MCF 10A (cell line): ENCODE results near the gene TMEM161B. TPM values are rescaled to one million over a fixed set of nuclear protein-coding genes. Genes with fewer than 3 reads are reported as not detected.

Source experiments
- BruUV-seq: library from RNA; stranded (reverse); fragments of 400-500 nt; replicated peaks from 2 replicates; lab custom pipeline; 2021; lab: Mats Ljungman, UMichigan
- CTCF ChIA-PET: fragments of 300-600 bp; sonication (Branson Sonifier 250); formaldehyde crosslinking; extraction: SDS; loops from one replicate; lab custom pipeline; 2021; ENCODE audit warnings: antibody characterized with exemption, inconsistent platforms; lab: Yijun Ruan, JAX
- POLR2A ChIA-PET: fragments of 300-600, 350-650 bp; sonication (Branson Sonifier 250); formaldehyde crosslinking; extraction: SDS; loops from one replicate; lab custom pipeline; 2020; ENCODE audit warnings: antibody characterized with exemption, inconsistent platforms; lab: Yijun Ruan, JAX
- DNase-seq: peaks from one replicate; pipeline ENCODE4 v3.0.0-alpha.2; 2018; ENCODE audit not compliant: unreplicated experiment
- H3K27ac Mint-ChIP-seq: one replicate; pipeline ENCODE4 v1.8.0; 2022; ENCODE audit warnings: mild to moderate bottlenecking, low read depth, mixed read lengths; ENCODE audit not compliant: unreplicated experiment
- H3K27me3 Mint-ChIP-seq: one replicate; pipeline ENCODE4 v1.8.0; 2022; ENCODE audit warnings: mixed read lengths; ENCODE audit not compliant: insufficient read depth, unreplicated experiment
- H3K36me3 Mint-ChIP-seq: one replicate; pipeline ENCODE4 v1.8.0; 2022; ENCODE audit warnings: mild to moderate bottlenecking, moderate library complexity, mixed read lengths; ENCODE audit not compliant: insufficient read depth, unreplicated experiment
- H3K4me1 Mint-ChIP-seq: one replicate; pipeline ENCODE4 v1.8.0; 2022; ENCODE audit warnings: mixed read lengths; ENCODE audit not compliant: insufficient read depth, unreplicated experiment
- H3K4me3 Mint-ChIP-seq: one replicate; pipeline ENCODE4 v1.8.0; 2022; ENCODE audit warnings: mild to moderate bottlenecking, moderate library complexity, mixed read lengths; ENCODE audit not compliant: unreplicated experiment
- H3K9me3 Mint-ChIP-seq: one replicate; pipeline ENCODE4 v1.8.0; 2022; ENCODE audit warnings: mixed read lengths; ENCODE audit not compliant: unreplicated experiment
- CTCF ChIP-seq: fragments of 200-600 bp; IDR thresholded peaks from one replicate; pipeline ENCODE4 v1.8.0; 2022; ENCODE audit warnings: antibody characterized with exemption, mild to moderate bottlenecking; ENCODE audit not compliant: unreplicated experiment
- intact Hi-C: fragments of 100-400 bp; cut with micrococcal nuclease; formaldehyde crosslinking; loops from 2 replicates; pipeline ENCODE4 v1.14.1; 2022
- total RNA-seq: library from RNA; stranded (reverse); gene quantifications from 2 replicates; pipeline ENCODE4 v1.2.3, GENCODE V29; 2022

The TMEM161B gene
- total RNA-seq, 1 experiment from 2014 or later: 14.0 TPM

- Mint-ChIP-seq H3K4me1 (no peaks in the 10 kb centered on the region), H3K27me3 (no peaks in the 10 kb centered on the region), H3K9me3 (no peaks in the 10 kb centered on the region), H3K27ac (no peak overlapping the region), H3K4me3 (no peak overlapping the region), H3K36me3 (peaks cover 22% of the 10 kb centered on the region)
- intact Hi-C loops: no loop called here
- ChIA-PET CTCF (no interaction called here), POLR2A (no interaction called here)
- BruUV-seq: no TSS peak
- TF ChIP-seq CTCF: no peak
- DNase-seq: no peak
These were observed 20.0 kb upstream of the TMEM161B start for GRCh38 chr5:88288528-88289197.

GRCh38 chr5:88287846-88288527 lies 19.3 kb upstream of the TMEM161B start:
- DNase-seq: no peak
- ChIA-PET POLR2A (no interaction called here), CTCF (interaction anchor here (0.5 kb wide), 1 partner anchor 28 kb away, joined by 3 read pairs; no protein-coding TSS in a partner anchor)
- H3K9me3 Mint-ChIP-seq: no peaks in the 10 kb centered on the region
- no peaks in the 10 kb centered on the region for H3K4me1 Mint-ChIP-seq
- peaks cover 22% of the 10 kb centered on the region for H3K36me3 Mint-ChIP-seq
- no peak overlapping the region for H3K27ac Mint-ChIP-seq
- no peaks in the 10 kb centered on the region for H3K27me3 Mint-ChIP-seq
- BruUV-seq: no TSS peak
- no peak for TF ChIP-seq CTCF
- H3K4me3 Mint-ChIP-seq: no peak overlapping the region
- intact Hi-C loops: no loop called here

- no peaks in the 10 kb centered on the region for H3K27me3 Mint-ChIP-seq
- no peaks in the 10 kb centered on the region for H3K4me1 Mint-ChIP-seq
- peaks cover 24% of the 10 kb centered on the region for H3K36me3 Mint-ChIP-seq
- no peak overlapping the region for H3K4me3 Mint-ChIP-seq
- no peak for DNase-seq
- CTCF ChIA-PET: no interaction called here
- no peak overlapping the region for H3K27ac Mint-ChIP-seq
- POLR2A ChIA-PET: no interaction called here
- H3K9me3 Mint-ChIP-seq: no peaks in the 10 kb centered on the region
- BruUV-seq: no TSS peak
- intact Hi-C loops: no loop called here
- TF ChIP-seq CTCF: no peak
These were observed 18.7 kb upstream of the TMEM161B start for GRCh38 chr5:88287302-88287701.

- Mint-ChIP-seq H3K36me3 (peaks cover 34% of the 10 kb centered on the region), H3K27ac (no peak overlapping the region), H3K27me3 (no peaks in the 10 kb centered on the region), H3K4me3 (no peak overlapping the region), H3K4me1 (peaks cover 12% of the 10 kb centered on the region), H3K9me3 (no peaks in the 10 kb centered on the region)
- no peak for DNase-seq
- intact Hi-C loops: no loop called here
- TF ChIP-seq CTCF: no peak
- BruUV-seq: no TSS peak
- CTCF ChIA-PET: no interaction called here
- POLR2A ChIA-PET: no interaction called here
These were observed 15.0 kb upstream of the TMEM161B start for GRCh38 chr5:88283690-88284089.
